Central memory CD4-positive, alpha-beta T cell (primary cell): Measurements from ENCODE around the gene COL18A1.
"Not testable (repeated sequence)": the region's sequence is repeated elsewhere in the genome, so short reads cannot be mapped to it uniquely, and the experiment has no call there.

Experiments
- DNase-seq: peaks from one replicate; pipeline ENCODE4 v3.0.0; 2022

Gene COL18A1

DNA sequence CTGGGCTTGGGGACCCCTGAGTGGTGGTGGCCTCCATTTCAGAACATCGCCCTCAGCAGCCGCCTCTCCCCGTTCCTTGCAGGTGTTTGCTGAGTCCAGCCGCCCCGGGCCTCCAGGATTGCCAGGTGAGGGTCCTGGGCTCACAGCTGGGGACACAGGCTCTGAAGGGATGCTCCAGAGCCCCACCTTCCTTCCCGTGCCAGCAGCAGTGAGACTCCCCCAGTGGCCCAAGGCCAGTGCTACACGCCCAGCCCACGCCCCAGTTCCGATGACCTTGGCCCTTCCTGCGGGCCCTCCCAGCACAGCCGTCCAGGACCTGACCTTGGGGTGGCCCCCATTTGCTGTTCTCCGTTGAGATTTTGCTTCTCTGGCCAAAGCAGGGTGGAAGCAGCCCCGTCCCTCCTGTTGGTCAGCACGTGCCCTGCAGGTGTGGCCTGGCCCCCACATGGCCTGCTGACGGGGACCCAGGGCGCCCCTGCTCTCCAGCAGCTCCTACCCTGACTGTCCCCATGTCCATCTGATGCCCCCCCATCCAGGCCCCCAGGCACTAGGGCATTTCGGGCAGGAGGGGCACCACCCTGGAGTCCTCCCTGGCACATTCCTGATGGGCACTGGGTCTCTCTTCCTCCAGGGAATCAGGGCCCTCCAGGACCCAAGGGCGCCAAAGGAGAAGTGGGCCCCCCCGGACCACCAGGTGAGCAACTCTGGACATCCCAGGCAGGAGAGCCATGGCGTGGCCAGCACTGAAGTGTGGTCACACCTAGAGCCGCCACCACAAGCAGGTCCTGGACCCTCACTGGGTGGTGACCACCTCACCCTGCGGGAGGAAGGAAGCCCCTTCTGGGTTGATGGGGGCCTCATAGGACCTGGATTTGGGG, 92.2 kb downstream of the COL18A1 start:
- DNase-seq, result no peak

- no peak for DNase-seq
Measured at GRCh38 chr21:45497846-45498645, 93.1 kb downstream of the COL18A1 start.

GRCh38 chr21:45498646-45499000, 93.7 kb downstream of the COL18A1 start:
- no peak for DNase-seq

DNA sequence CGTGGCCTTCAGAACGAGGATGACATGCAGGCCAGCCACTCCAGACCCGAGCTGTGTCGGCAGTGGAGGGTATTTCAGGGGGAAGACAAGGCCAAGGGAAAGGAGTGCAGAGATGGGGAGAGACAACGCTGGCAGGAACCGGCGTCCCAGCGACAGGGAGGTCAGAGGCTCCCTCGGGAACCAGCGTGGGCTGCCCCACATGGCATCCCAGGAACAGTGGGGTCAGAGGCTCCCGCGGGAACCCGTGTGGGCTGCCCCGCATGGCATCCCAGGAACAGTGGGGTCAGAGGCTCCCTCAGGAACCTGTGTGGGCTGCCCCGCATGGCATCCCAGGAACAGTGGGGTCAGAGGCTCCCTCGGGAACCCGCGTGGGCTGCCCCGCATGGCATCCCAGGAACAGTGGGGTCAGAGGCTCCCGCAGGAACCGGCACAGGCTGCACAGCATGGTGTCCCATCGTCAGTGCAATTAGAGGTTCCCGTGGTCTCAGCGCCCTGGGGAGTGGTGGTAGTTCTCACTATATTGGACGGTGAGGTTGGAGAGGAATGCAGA, 94.3 kb downstream of the COL18A1 start:
- no peak for DNase-seq

GRCh38 chr21:45499970-45500577, 95.1 kb downstream of the COL18A1 start:
- no peak for DNase-seq

DNA sequence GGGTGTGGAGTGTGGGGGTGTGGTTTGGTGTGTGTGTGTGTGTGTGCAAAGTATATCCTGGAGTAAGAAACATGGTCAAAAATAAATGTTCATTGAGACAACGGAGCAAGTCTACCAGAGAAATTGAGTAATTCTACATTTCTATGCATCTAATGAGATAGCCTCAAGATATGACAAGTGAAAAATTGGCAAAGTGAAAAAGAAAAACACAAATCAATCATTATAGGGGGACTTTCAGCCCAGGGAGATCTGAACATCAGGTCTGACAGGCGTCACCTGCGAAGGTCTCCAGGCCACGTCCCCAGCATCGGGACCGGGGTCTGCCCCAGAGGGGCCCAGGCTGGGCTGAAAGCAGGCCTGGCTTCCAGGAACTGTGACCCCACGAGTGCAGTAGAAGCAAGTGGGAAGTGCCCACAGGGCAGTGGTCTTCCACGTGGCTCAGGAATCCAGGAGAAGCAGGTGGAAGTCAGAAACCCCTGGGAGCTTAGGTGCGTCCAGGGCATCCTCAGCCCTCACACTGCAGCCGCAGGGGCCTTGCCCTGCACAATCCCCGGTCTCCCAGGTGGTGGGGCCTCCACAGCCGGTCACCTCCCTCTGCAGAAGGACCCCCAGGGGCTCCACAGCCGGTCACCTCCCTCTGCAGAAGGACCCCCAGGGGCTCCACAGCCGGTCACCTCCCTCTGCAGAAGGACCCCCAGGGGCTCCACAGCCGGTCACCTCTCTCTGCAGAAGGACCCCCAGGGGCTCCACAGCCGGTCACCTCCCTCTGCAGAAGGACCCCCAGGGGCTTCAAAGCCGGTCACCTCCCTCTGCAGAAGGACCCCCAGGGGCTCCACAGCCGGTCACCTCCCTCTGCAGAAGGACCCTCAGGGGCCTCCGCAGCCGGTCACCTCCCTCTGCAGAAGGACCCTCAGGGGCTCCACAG, 96.4 kb downstream of the COL18A1 start:
- DNase-seq, result not testable (repeated sequence)

DNA sequence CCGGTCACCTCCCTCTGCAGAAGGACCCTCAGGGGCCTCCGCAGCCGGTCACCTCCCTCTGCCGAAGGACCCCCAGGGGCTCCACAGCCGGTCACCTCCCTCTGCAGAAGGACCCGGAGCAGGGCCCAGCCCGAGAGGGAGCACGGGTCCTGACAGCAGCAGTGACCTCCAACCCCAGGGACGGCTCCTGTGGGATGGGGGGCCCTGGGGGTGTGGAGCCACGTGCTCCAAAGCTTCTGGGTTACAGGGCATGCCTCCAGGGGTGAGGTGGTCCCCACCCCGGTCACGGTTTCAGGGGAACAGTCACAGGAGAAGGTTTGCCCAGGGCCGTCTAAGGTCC, 97.0 kb downstream of the COL18A1 start:
- DNase-seq, result no peak

DNA sequence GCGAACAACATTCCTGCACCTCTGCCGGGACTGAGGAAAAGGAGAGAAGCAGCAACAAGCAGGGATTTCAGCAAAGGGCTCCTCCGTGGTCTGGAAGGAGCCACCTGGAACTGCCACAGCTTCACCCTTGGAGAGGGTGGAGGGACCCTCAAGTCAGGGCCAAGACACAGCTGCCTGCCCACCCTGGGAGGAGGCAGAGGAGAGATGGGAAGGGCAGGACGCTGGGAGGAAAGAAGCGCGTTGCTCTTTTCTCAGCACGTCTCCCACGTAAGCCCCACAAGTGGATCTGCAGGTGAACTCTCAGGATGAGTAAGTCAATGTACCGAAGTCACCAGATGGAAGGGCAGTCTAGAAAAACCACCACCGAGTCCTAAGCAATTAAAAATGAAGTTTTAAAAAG, 97.6 kb downstream of the COL18A1 start:
- no peak for DNase-seq

GRCh38 chr21:45503226-45503625, 98.3 kb downstream of the COL18A1 start:
- not testable (repeated sequence) for DNase-seq

GRCh38 chr21:45504021-45504515, 99.1 kb downstream of the COL18A1 start:
- no peak for DNase-seq

DNA sequence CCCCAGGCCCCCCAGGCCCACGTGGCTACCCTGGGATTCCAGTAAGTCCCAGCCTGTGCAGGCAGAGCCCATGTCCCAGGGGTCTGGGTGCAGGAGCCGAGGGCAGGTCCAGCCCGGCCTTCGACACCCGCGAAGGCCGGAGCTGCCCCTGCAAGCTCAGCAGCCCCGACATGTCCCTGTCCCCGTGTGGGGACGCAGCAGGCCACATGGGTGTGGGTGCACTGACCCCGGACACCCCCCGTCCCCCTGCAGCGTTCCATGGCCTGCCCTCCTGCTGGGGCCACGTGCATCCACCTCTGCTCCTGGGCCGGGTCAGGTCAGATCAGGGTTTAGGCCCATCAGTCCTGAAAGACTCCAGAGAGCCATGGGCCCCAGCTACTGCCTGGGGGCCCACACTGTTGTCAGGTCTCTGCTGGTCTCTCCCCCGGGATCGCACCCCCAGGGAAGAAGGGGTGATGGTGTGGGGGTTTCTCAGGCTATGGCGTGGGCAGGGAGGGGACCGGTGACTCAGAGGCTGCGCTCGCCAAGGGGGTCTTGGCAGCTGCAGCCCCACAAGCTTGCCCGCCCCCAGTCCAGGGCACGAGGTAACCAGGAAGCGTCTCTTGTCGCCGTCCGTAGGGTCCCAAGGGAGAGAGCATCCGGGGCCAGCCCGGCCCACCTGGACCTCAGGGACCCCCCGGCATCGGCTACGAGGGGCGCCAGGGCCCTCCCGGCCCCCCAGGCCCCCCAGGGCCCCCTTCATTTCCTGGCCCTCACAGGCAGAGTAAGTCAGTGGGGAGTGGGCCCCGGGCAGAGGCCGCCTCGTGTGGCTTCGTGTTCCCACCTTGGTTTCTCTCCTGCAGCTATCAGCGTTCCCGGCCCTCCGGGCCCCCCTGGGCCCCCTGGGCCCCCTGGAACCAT, 99.8 kb downstream of the COL18A1 start:
- no peak for DNase-seq

DNA sequence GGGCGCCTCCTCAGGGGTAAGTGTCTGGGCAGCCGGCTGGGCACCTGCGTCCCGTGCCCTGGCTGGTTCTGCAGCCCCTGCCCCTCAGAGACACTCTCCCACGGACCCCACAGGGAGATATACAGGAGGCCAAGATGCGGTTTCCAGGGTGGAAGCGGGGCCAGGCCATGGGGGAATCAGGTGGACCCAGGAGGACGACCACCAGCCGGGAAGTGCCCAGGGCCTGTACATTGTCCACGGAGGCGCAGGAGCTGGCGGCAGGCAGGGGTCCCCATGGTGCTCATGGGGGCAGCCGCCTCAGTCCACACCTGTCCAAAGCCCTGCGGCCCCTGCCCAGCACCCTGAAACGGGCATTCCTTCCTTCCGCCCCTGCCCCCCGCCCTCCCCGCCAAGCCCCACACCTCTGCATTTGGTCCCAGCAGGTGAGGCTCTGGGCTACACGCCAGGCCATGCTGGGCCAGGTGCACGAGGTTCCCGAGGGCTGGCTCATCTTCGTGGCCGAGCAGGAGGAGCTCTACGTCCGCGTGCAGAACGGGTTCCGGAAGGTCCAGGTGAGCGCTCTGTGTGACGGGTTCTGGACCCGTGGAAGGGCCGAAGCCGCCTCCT, 100.6 kb downstream of the COL18A1 start:
- no peak for DNase-seq

- DNase-seq, result no peak
Measured at GRCh38 chr21:45506241-45506817, 101.4 kb downstream of the COL18A1 start.

DNA sequence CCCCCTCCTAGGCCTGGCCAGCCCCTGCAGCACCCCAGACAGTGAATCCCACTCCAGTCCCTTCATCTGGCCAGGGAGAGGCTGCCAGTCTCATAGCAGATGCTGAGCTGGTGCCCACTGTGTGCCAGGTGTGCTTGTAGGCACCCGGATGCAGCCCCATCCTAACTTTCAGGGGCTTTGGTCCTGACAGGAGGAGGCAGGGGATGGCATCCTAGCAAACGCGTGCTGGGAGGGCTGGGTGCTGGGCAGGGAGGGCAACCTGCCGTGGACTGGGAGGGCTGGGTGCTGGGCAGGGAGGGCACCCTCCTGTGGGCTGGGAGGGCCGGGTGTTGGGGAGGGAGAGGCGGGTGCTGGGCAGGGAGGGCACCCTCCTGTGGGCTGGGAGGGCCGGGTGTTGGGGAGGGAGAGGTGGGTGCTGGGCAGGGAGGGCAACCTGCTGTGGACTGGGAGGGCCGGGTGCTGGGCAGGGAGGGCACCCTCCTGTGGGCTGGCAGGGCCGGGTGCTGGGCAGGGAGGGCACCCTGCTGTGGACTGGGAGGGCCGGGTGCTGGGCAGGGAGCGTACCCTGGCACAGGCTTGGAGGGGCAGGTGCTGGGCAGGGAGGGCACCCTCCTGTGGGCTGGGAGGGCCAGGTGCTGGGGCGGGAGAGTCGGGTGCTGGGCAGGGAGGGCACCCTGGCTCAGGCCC, 102.0 kb downstream of the COL18A1 start:
- DNase-seq, result no peak

- no peak for DNase-seq
Measured at GRCh38 chr21:45507523-45507875, 102.5 kb downstream of the COL18A1 start.

DNA sequence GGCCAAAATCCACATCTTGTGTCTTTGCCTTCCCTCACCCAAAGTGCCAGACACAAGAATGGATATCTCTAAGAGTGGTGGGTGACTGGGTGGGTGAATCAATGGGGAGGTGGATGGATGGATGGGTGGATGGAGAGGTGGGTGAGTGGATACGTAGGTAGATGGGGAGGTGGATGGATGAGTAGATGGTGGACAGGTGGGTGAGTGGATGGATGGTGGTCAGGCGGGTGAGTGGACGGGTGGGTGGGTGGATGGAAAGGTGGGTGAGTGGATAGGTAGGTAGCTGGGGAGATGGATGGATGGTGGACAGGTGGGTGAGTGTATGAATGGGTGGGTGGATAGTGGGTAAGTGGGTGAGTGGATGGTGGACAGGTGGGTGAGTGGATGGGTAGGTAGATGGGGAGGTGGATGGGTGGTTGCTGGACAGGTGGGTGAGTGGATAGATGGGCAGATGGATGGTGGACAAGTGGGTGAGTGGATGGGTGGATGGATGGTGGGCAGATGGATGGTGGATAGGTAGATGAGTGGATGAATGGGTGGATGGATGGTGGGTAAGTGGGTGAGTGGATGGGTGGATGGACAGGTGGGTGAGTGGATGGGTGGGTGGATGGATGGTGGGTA, 103.0 kb downstream of the COL18A1 start:
- DNase-seq, result no peak

- DNase-seq, result no peak
Measured at GRCh38 chr21:45508607-45509565, 103.9 kb downstream of the COL18A1 start.
